ENCODE measurements around the gene PRSS53.

The PRSS53 gene

GRCh38 chr16:31067342-31067741, 21.4 kb downstream of the PRSS53 start:
- H3K9me3 ChIP-seq (ENCODE audit: insufficient read depth, low read depth, low read length), result no peaks in the 10 kb centered on the region
- peaks cover 17% of the 10 kb centered on the region for H4K20me1 ChIP-seq (ENCODE audit: insufficient read depth, low read length, poor library complexity, severe bottlenecking)
- no peaks in the 10 kb centered on the region for H3K27me3 ChIP-seq (ENCODE audit: insufficient read depth, low read length, poor library complexity, severe bottlenecking)
- 0 out of 2 replicates have a peak, but pooled peaks cover 5% of the 10 kb centered on the region for H3F3A ChIP-seq (ENCODE audit: low read depth)
- no peak overlapping the region for H3K4me3 ChIP-seq (ENCODE audit: low read length, poor library complexity, severe bottlenecking)
- H3K36me3 ChIP-seq (ENCODE audit: insufficient read depth, low read length), result peaks cover 8% of the 10 kb centered on the region; the same call in 1 of the 2 replicates
- H3K4me1 ChIP-seq (ENCODE audit: insufficient read depth, low read length, poor library complexity, severe bottlenecking), result peaks cover 42% of the 10 kb centered on the region
- no peak for TF ChIP-seq EZH2phosphoT487 (IDR thresholded peaks at IDR 0.05; ENCODE audit: borderline replicate concordance)
- TF ChIP-seq, protein P1, sequence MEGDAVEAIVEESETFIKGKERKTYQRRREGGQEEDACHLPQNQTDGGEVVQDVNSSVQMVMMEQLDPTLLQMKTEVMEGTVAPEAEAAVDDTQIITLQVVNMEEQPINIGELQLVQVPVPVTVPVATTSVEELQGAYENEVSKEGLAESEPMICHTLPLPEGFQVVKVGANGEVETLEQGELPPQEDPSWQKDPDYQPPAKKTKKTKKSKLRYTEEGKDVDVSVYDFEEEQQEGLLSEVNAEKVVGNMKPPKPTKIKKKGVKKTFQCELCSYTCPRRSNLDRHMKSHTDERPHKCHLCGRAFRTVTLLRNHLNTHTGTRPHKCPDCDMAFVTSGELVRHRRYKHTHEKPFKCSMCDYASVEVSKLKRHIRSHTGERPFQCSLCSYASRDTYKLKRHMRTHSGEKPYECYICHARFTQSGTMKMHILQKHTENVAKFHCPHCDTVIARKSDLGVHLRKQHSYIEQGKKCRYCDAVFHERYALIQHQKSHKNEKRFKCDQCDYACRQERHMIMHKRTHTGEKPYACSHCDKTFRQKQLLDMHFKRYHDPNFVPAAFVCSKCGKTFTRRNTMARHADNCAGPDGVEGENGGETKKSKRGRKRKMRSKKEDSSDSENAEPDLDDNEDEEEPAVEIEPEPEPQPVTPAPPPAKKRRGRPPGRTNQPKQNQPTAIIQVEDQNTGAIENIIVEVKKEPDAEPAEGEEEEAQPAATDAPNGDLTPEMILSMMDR (conservative IDR thresholded peaks at IDR 0.05; ENCODE audit: low read length), result no peak
- no peak overlapping the region for H3K9ac ChIP-seq (ENCODE audit: low read depth, low read length, poor library complexity, severe bottlenecking)
- no peaks in the 10 kb centered on the region for H3K9me2 ChIP-seq (replicated peaks; ENCODE audit: low read depth, low read length)
- H2AFZ ChIP-seq (ENCODE audit: low read length), result no peak overlapping the region
- H3K4me2 ChIP-seq (ENCODE audit: low read depth, low read length, poor library complexity, severe bottlenecking), result no peak overlapping the region
- peaks cover 52% of the 10 kb centered on the region for H3K79me2 ChIP-seq (ENCODE audit: insufficient read depth, low read length)

- H3K4me2 ChIP-seq (ENCODE audit: low read depth, low read length, poor library complexity, severe bottlenecking), result peak overlapping the region; percentile 75
- H4K20me1 ChIP-seq (ENCODE audit: insufficient read depth, low read length, poor library complexity, severe bottlenecking), result peaks cover 8% of the 10 kb centered on the region
- no peak overlapping the region for H2AFZ ChIP-seq (ENCODE audit: low read length)
- H3K9me2 ChIP-seq (replicated peaks; ENCODE audit: low read depth, low read length), result no peaks in the 10 kb centered on the region
- H3F3A ChIP-seq (ENCODE audit: low read depth), result 0 out of 2 replicates have a peak, but pooled peaks cover 5% of the 10 kb centered on the region
- H3K4me3 ChIP-seq (ENCODE audit: low read length, poor library complexity, severe bottlenecking), result peak overlapping the region; percentile 37
- H3K4me1 ChIP-seq (ENCODE audit: insufficient read depth, low read length, poor library complexity, severe bottlenecking), result peaks cover 30% of the 10 kb centered on the region
- no peaks in the 10 kb centered on the region for H3K27me3 ChIP-seq (ENCODE audit: insufficient read depth, low read length, poor library complexity, severe bottlenecking)
- TF ChIP-seq, protein P1 (conservative IDR thresholded peaks at IDR 0.05; ENCODE audit: low read length), result no peak
- no peak for TF ChIP-seq EZH2phosphoT487 (IDR thresholded peaks at IDR 0.05; ENCODE audit: borderline replicate concordance)
- H3K36me3 ChIP-seq (ENCODE audit: insufficient read depth, low read length), result peaks cover 31% of the 10 kb centered on the region; the same call in 1 of the 2 replicates
- peak overlapping the region; percentile 45 for H3K9ac ChIP-seq (ENCODE audit: low read depth, low read length, poor library complexity, severe bottlenecking)
- no peaks in the 10 kb centered on the region for H3K9me3 ChIP-seq (ENCODE audit: insufficient read depth, low read depth, low read length)
- peaks cover 38% of the 10 kb centered on the region; the same call in 1 of the 2 replicates for H3K79me2 ChIP-seq (ENCODE audit: insufficient read depth, low read length)
Observed at GRCh38 chr16:31064882-31065461, 23.8 kb downstream of the PRSS53 start.

- Histone ChIP-seq H3K4me1 (ENCODE audit: insufficient read depth, low read length, poor library complexity, severe bottlenecking) (peaks cover 27% of the 10 kb centered on the region), H3F3A (ENCODE audit: low read depth) (0 out of 2 replicates have a peak, but pooled peaks cover 5% of the 10 kb centered on the region), H4K20me1 (ENCODE audit: insufficient read depth, low read length, poor library complexity, severe bottlenecking) (peaks cover 8% of the 10 kb centered on the region), H3K79me2 (ENCODE audit: insufficient read depth, low read length) (peaks cover 33% of the 10 kb centered on the region; the same call in 1 of the 2 replicates), H3K4me2 (ENCODE audit: low read depth, low read length, poor library complexity, severe bottlenecking) (peak overlapping the region; percentile 75), H2AFZ (ENCODE audit: low read length) (no peak overlapping the region), H3K36me3 (ENCODE audit: insufficient read depth, low read length) (peaks cover 36% of the 10 kb centered on the region; the same call in 1 of the 2 replicates), H3K27me3 (ENCODE audit: insufficient read depth, low read length, poor library complexity, severe bottlenecking) (no peaks in the 10 kb centered on the region), H3K9ac (ENCODE audit: low read depth, low read length, poor library complexity, severe bottlenecking) (peak overlapping the region; percentile 45), H3K9me3 (ENCODE audit: insufficient read depth, low read depth, low read length) (no peaks in the 10 kb centered on the region), H3K9me2 (replicated peaks; ENCODE audit: low read depth, low read length) (no peaks in the 10 kb centered on the region), H3K4me3 (ENCODE audit: low read length, poor library complexity, severe bottlenecking) (peak overlapping the region; percentile 37)
- TF ChIP-seq, protein P1 (conservative IDR thresholded peaks at IDR 0.05; ENCODE audit: low read length), result no peak
- no peak for TF ChIP-seq EZH2phosphoT487 (IDR thresholded peaks at IDR 0.05; ENCODE audit: borderline replicate concordance)
Observed at GRCh38 chr16:31063843-31064611, 24.7 kb downstream of the PRSS53 start.

All from Loucy (cell line).